ENCODE measurements around the gene NAA40.

The NAA40 gene

GRCh38 chr11:63913866-63914830 is 24.7 kb upstream of the NAA40 start:
- no peak for DNase-seq (ENCODE audit: low read depth in 2 of 2)

DNA sequence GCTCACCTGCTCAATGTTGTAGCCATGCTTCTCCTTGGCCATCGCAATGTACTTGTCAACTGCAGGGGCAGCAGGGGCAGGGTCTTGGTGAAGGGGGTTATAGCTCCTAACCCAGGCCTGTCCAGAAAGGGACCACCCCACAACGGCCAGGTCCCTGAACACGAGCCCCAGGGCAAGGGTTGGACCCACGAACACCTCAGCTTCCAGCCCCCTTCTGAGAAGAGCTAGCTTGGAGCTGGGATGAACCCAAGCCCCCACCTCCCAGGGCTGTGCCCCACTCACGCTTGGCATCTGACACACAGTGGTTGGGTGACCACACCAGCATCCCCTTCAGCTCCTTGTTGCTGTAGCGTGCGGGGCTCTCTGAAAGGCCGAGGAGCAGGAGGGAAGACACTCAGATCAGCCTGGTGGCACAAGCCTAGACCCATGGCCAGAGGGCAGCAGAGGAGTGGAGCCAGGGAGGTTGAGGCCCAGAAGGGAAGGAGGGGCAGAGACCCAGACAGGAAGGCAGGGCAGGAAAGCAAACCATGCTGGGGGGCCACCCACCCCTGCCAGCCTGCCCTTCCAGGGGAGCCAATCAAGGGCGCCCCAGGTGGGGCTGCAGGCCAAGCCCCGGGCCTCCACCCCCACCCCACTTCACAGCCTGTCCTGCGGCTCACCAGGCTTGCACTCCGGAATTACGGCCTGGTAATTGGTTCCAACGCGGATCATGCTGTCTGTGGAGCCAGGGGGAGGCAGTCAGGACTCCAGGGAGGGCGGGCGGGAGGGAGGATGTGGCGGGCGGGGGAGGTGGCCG is 23.7 kb upstream of the NAA40 start:
- no peak for DNase-seq (ENCODE audit: low read depth in 2 of 2)

DNA sequence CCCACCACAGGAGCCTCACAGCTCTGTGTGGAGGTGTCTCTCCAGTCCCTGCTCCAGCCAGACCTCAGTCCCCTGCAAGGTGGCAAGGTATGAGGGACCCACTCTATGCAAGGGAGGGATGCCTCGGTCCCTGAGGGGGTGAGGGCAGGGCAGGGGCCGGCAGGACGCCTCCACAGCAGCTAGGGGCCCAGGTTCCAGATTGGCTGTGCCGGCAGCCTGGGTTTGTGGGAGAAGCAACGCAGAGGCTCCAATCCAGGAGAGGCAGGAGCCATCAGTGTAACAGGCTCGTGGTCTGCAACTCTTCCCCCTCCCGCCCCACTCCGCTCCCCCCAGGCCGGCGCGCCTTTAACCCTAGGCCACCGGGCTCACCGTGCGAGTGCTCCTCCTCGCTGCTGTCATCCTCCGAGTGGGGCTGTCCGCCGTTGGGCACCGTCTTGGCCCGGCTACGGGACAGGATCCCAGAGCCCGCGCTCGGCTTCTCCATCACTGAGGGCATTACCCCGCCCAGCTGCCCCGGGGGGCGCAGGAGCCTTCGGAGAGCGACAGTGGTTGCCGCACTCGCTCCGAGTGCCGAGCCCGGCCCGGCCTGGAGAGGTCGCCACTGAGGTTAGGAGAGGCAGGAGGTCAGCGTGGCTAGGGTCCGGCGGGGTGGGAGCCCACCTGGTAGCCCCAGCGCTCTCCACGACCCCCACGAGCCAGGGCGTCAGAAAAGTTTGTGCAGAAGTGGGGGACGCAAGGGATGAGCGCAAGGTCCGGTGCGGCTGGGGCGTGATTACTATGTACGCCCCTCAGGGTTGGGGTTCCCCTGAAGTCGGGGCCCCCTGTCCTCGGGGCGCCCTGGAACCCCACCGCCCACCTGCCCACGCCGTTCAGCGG is 22.6 kb upstream of the NAA40 start:
- DNase-seq (ENCODE audit: low read depth in 2 of 2): no peak

DNA sequence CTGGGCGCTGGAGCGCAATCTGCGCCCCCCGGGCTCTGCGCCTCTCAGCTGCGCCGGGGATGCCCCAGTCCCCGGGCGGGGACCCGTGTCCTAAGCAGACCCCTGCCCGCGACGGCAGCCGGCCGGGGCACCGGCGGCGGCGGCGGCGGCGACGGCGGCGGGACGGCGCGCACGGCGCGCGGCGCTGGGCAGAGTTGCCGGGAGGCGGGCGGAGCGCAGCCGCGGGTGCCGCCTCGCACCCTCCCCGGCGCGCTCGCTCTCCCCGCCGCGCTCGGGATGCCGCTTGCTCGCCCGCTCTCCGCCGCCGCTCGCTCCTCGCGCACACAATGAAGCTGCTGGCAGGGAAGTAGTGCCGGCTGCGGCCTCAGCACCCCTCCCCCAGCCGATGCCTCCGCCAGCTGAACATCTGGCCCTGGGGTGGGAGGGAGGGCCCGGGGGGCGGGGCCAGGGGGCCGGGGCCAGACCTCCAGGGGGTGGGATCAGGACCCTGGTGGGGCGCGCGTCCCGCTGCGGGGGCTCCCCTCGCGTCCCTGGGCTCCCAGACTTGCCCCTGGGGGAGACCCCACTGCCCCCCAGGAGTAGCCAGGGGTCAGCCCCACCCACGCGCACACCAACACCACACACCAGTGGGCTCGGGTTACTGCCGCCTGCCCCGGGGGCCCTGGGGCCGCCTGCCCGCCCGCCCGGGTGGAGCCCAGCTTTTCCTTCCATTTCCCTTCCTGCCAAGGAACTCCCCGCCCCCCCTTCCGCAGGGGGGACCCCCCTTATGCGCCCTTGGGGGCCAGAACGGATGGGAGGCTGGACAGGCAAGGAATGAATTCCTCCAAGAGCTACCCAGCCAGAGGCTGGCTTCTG is 21.7 kb upstream of the NAA40 start, which contains the start of gene RCOR2:
TSS of gene RCOR2 (minus strand) at position 328 of the 855 bp plus-strand sequence. CDS start 708 bp downstream, outside the sequence.
- peak; percentile 48 to 58 for DNase-seq (ENCODE audit: low read depth in 2 of 2)

GRCh38 chr11:63917692-63918506 is 20.9 kb upstream of the NAA40 start:
- DNase-seq (ENCODE audit: low read depth in 2 of 2): no peak

DNA sequence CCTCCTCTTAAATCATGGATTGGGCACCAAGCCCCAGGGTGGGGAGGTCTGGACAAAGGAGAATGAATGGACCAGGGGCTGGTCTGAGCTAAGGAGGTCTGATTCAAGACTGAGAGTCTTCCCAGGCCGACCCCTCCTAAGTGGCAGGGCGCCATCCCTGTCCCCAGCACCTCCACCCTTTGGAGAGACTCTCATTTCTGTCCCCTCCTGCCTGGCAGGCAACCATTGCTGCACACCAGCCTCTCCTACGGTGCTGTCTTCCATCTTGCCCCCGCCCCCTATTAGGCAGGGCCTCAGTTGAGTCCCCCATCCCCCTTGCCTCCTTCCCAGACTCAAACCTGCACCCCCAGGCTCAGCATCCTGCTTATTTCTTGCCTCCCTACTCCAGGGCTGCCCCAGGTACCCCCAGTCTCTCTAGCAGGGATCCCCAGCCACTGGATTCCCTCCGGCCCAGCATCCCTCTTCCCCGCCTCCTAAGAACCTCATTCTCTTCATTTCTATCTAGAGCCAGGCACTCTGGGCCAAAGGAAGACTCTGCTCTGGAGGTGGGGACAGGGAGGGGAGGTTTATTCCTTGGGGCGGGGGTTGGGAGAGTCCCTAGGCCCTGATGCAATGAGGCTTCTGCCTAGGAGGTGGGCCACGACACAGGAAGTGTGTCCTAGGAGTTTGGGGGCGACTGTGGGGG is 20.2 kb upstream of the NAA40 start:
- DNase-seq (ENCODE audit: low read depth in 2 of 2): no peak

- DNase-seq (ENCODE audit: low read depth in 2 of 2): no peak
These were observed 19.3 kb upstream of the NAA40 start for GRCh38 chr11:63919267-63920125.

DNA sequence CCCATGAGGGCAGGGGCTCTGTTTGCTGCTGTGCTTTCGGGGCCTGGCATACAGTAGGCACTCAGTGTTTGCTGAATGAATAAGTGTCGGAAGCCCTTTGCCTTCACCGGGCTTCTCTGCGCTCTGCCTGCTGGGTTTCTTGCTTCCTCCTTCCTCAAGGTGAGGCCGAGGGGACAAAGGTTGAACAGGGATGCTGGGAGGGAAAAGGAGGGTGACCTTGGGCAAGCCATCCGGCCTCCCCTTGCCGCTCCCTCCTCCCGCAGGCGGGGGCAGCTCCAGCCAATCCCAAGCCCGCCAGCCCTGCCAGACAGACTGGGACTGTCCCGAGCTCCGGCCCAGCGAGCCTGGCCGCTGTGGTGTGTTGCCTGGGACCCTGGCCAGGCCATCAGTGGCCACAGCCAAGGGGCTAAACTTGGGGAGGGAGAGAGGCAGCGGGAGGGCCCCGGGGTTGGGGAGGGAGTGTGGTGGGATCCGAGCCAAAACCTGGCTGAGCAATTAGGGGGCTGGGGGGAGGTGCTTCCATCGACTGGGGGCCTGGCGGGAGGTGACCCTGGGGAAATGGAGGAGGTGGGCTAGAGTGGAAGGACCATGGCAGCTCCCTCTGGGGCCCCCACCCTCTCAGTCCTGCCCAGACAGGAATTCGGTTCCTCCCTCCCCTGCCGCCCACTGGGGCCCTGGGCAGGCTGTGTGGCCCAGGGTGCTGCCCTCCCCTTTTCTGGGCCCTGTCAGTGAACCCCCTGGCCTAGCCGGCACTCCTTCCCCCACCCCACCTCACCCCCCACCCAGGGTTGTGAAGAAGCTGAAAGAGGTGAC is 18.5 kb upstream of the NAA40 start:
- no peak for DNase-seq (ENCODE audit: low read depth in 2 of 2)

DNA sequence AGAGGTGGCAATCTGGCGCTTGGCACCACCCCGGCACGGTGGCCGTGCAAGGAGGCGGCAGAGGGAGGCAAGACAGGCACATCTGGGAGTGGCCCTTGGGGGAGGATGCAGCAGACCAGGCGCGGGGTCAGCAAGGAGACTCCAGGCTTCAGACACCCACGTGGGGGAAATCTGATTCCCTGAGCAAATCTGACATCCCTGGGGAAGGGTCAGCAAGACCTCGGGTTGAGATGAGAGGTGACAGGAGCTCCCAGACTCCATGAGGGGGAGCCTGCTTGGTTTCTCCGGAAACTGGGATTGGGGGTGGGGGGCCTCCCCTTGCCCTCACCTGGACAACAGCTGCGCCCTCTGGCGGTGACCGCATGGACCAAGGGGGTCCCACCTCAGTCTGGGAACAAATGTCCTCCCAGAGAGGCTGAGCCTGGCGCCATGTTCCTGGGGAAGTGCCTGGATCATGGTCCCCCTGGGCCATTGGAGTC is 17.8 kb upstream of the NAA40 start:
- DNase-seq (ENCODE audit: low read depth in 2 of 2): no peak

GRCh38 chr11:63922673-63923192 is 16.1 kb upstream of the NAA40 start:
- DNase-seq (ENCODE audit: low read depth in 2 of 2): no peak

GRCh38 chr11:63923319-63923718 is 15.5 kb upstream of the NAA40 start:
- DNase-seq (ENCODE audit: low read depth in 2 of 2): no peak

GRCh38 chr11:63929616-63930015 is 9.2 kb upstream of the NAA40 start:
- DNase-seq (ENCODE audit: low read depth in 2 of 2): no peak

GRCh38 chr11:63931045-63931444 is 7.8 kb upstream of the NAA40 start:
- DNase-seq (ENCODE audit: low read depth in 2 of 2): no peak

DNA sequence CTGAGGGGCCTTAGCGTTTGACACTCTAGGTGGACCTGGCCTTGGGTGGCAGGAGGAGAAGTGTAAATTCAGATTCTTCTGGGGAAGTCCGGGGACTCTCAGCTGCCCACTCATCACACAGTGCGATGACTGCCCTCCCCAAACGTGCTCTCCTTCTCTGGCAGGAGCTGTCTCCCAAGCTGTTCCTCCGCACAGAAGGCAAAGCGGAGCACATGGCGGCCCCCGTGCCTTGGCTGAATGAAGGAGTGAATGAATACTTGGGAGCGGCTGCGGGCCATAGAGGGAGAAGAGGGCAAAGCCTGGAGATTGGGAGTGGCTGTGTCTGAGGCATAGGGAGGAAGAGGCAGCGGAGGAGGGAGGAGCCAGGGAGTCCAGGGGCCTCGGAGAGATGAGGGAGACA is 6.9 kb upstream of the NAA40 start:
- DNase-seq (ENCODE audit: low read depth in 2 of 2): no peak

DNA sequence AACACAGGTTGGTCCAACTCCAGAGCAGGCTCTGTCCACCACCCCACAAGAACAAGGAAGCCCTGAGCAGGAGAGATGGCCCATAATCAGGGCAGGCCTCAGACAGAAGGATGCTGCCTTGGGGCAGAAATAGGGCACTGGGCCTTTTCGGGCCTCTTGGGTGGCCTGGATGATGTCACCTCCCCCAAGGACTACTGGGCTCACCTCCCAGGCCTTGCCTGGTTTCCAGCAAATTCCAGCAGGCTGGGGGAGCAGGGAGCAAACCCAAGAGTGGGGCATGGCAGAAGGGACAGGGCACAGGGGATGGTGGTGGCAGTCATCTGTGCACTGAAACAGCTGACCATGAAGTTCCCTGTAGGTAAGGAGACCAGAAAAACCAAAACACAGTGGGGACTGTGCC is 5.3 kb upstream of the NAA40 start:
- no peak for DNase-seq (ENCODE audit: low read depth in 2 of 2)

DNA sequence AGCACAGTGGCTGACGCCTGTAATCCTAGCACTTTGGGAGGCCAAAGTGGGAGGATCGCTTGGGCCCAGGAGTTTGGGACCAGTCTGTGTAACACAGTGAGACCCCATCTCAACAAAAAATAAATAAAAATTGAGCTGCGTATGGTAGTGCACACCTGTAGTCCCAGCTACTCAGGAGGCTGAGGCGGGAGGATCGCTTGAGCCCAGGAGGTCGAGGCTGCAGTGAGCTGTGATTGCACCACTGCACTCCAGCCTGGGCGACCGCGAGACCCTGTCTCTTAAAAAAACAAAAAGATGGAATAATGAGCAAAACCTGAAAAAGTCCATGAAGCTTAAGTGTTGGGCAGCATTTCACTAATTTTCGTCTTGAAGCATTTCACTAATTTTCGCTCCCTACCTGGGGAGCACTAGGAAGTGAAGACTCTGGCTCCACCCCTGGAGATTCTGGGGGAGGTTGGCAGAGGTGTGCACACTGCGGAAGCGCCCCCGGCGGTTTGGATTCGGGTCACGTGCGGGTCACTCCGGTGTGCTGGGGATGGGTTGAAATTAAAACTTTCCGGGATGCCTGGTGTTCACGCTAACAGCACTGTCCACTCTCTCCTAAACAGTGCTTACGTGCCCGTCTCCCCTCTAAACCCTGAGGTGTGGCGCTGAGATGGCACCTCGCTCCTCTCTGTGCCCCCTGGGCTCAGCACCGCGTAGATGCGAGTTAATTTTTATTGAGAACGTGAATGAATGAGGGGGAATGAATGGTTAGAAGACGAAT is 906 bp upstream of the NAA40 start:
- DNase-seq (ENCODE audit: low read depth in 2 of 2): no peak

Data from stimulated activated CD8-positive, alpha-beta memory T cell treated with anti-CD3 and anti-CD28 coated beads, Interleukin-15, amount 100 ng/mL, for 48 hours (primary cell).